ENCODE results near the gene DCUN1D2. TPM values are rescaled to one million over a fixed set of nuclear protein-coding genes. Genes with fewer than 3 reads are reported as not detected.
"Not testable (repeated sequence)": the region's sequence is repeated elsewhere in the genome, so short reads cannot be mapped to it uniquely, and the experiment has no call there.

DCUN1D2 gene
- total RNA-seq, 1 donor from 2014 or later, result 16.0 TPM

DNA sequence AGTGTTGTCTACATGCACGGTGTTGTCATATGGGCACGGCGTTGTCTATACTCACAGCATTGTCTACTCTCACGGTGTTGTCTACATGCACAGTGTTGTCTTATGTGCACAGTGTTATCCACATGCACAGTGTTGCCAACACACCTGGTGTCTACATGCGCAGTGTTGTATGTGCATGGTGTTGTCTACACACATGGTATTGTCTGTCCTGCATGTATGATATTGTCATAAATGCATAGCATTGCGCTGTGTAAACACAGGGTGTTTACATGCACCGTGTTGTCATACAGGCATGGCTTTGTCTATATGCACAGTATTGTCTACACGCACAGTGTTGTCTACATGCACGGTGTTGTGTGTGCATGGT is 44.0 kb downstream of the DCUN1D2 start:
- DNase-seq (ENCODE audit: low spot score), result no peak

DNA sequence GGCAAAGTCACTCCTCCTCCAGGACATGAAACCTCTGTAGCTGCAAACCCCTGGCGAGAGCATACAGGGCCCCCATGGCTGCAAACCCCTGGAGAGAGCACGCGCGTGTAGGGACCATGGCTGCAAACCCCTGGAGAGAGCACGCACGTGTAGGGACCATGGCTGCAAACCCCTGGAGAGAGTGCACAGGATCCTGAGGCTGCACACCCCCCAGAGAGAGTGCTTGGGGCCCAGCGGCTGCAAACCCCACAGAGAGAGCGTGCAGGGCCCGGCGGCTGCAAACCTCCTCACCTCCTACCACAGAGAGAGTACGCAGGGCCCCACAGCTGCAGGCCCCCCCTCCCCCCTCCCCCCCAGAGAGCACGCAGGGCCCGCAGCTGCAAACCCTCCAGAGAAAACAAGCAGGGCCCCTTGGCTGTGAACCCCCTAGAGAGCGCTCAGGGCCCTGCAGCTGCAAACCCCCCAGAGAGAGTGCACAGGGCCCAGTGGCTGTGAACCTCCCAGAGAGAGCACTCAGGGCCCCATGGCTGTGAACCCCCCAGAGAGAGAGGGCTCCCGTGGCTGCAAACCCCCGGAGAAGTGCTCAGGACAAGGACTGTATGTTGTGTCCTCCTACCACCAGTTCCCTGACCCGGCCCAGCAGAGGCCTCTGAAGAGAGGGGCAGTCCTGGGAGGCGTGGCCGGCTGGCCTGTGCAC is 44.6 kb downstream of the DCUN1D2 start:
- no peak for DNase-seq (ENCODE audit: low spot score)

DNA sequence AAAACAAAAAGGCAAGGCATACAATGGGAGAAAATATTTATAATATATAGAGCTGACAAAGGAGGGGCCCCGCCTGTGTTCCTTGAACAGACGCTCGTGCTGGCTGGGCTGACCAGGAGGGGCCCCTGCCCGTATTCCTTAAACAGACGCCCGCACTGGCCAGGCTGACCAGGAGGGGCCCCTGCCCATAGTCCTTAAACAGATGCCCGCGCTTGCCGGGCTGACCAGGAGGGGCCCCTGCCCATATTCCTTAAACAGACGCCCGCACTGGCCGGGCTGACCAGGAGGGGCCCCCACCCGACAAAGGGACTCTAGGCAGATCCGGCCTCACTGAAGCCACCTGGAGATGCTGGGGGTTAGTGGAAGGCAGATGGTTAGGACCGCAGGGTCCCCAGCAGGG is 46.5 kb downstream of the DCUN1D2 start:
- DNase-seq (ENCODE audit: low spot score), result no peak

DNA sequence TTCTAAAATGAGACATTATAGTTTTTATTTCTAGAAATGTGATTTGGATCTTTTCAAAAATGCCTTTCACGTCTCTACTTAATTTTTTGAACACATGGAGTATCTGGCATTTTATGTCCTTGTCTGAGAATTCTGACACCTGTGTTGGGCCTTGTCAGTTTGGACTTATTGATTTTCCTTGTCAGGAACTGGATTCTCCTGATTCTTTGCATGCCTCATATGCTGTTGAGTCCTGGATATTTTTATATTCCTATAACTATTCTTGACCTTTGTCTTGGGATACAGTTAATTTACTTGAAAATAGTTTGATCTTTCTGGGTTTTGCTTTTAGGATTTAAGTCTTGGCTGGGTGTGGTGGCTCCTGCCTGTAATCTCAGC is 47.5 kb downstream of the DCUN1D2 start:
- no peak for DNase-seq (ENCODE audit: low spot score)

DNA sequence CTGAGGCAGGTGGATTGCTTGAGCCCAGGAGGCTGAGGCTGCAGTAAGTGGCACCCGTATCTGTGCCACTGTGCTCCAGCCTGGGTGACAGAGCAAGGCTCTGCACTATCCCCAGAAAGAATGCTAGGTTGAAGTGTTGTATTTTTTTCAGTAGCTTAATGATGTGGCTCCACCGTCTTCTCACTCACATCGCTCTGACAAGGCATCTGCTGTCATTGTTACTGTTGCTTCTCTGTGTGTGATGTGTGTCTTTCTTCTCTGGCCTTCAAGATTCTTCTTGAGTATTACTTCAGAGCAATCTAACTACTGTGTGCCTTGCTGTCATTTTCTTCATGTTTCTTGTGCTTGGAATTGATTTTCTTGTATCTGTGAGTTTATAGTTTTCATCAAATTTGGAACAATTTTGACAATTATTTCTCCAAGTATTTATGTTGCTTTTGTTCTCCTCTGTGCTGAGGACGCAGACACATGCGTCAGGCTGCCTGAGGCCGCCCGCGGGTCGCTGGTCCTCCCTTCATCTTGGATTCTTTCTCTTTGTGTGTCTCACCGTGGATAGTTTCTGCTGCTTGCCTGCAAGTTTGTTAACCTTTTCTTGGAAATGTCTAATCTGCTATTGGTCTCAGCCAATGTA is 48.0 kb downstream of the DCUN1D2 start:
- DNase-seq (ENCODE audit: low spot score), result no peak

DNA sequence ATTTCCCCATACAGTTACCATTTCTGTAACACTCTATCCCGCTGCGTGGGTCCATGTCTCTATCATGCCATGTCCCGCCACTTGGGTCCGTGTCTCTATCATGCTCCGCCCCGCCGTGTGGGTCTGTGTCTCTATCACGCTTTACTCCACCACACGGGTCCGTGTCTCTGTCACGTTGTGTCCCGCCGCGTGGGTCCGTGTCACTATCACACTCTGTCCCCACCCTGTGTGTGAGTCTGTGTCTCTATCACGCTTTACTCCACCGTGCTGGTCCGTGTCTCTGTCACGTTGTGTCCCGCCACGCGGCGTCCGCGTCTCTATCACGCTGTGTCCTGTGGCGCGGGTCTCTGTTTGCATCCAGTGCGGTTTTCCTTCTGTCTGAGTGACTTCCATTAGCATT is 48.9 kb downstream of the DCUN1D2 start:
- DNase-seq (ENCODE audit: low spot score), result no peak

DNA sequence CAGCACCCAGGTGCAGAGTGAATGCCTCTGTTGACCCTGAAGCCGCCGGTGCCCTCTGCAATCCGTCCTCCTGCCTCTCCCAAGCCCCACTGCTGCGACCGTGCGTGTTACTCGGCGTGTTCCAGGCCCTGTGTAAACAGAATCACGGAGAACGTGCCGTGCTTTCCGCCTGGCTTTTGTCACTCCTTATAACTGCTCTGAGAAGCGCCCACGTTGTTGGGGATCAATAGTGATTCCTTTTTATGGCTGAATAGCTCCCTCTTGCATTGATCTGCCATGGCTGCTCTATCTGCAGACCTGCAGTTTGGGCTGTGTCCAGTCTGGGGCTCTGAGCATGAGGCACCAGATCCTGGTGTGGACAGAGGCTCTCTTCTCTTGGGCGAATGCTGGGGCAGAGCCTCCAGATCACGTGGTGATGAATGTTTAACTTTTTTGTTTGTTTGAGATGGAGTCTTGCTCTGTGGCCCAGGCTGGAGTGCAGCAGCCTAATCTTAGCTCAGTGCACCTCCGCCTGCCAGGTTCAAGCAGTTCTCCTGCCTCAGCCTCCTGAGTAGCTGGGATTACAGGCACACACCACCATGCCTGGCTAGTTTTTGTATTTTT is 53.0 kb downstream of the DCUN1D2 start:
- DNase-seq (ENCODE audit: low spot score), result no peak

DNA sequence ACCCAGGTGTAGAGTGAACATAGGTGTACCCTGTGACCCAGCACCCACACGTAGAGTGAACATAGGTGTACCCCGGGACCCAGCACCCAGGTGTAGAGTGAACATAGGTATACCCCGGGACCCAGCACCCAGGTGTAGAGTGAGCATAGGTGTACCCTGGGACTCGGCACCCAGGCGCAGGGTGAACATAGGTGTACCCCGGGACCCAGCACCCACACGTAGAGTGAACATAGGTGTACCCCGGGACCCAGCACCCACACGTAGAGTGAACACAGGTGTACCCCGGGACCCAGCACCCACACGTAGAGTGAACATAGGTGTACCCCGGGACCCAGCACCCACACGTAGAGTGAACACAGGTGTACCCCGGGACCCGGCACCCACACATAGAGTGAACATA is 53.6 kb downstream of the DCUN1D2 start:
- DNase-seq (ENCODE audit: low spot score), result not testable (repeated sequence)

DNA sequence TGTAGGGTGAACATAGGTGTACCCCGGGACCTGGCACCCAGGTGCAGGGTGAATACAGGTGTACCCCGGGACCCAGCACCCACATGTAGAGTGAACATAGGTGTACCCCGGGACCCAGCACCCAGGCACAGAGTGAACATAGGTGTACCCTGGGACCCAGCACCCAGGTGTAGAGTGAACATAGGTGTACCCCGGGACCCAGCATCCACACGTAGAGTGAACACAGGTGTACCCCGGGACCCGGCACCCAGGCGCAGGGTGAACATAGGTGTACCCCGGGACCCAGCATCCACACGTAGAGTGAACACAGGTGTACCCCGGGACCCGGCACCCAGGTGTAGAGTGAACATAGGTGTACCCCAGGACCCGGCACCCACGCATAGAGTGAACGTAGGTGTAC is 54.6 kb downstream of the DCUN1D2 start:
- not testable (repeated sequence) for DNase-seq (ENCODE audit: low spot score)

DNA sequence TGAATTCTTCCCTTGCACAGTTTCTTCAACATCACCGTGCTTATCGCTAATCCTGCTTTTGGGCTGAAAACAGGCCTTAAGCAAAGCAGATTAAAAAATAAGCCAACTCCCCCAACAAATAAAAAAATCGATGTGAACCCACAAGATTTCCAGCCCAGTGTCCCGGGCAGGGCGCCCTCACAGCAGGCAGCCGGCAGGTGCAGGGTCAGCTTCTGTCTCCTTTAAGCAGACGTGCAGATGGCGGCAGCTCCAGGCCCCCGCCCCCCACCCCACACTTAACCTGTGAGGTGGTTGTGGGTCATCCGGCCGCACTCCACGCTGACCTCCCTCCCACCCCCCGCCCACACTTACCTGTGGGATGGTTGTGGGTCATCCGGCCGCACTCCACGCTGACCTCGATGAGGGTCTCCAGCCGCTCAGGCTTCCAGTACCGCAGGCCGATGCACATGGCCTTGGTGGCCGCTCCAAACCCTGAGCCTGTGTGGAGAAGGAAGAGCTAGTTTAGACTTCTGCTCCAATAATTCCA is 57.1 kb downstream of the DCUN1D2 start:
- no peak for DNase-seq (ENCODE audit: low spot score)

DNA sequence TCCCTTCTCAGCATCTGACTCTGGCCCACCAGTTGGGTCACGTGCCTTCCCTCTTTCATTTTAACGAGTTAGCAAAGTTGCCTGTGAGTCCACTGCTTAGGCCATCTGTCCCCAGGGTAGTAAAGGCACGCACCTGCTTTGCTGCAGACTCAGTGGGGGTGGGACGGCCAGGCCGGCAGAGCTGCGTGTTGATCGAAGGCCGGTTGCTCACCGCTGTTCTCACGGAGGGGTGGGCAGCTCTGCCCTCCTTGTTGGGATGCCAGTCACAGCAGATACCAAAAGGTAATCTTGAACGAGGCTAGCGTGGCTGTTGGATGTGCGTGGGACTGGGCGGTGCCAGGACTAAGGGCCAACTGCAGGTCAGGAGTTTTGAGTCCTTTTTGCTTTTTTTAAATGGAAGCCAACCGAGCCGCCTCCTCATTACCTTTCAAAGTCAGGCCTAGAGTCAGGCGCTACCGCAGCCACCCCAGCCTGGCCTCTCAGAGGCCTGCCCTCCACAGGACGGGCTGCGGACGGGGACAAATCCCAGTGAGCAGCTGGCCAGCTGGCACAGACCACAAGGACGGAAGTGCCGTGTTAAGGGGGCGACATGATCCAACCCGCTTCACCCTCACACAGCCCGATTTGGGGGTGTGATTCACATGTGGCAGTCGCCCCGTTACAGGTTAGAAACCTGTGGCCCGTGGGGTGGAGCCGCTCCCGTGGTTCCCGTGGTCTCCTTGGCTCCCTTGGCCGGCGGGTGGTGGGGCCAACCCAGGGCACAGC is 57.8 kb downstream of the DCUN1D2 start:
- no peak for DNase-seq (ENCODE audit: low spot score)

DNA sequence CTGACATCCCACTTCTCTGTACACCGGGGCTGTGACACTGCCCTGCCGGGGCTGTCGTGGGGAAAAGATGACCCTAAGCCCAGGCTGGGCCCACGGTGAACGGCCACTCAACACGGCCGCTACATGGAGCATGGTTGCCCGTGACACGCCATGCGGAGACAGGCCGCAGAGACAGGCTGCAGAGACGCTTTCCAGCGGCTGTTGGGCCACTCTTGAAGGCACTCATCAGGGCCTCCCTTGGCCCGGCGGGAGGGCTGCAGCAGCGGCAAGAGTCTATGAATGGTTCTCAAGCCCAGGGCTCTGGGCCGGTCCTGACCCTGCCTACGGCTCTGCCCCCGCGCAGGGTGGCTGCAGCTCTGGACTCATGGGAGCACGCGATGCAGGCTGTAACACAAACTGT is 59.3 kb downstream of the DCUN1D2 start:
- DNase-seq (ENCODE audit: low spot score), result no peak

DNA sequence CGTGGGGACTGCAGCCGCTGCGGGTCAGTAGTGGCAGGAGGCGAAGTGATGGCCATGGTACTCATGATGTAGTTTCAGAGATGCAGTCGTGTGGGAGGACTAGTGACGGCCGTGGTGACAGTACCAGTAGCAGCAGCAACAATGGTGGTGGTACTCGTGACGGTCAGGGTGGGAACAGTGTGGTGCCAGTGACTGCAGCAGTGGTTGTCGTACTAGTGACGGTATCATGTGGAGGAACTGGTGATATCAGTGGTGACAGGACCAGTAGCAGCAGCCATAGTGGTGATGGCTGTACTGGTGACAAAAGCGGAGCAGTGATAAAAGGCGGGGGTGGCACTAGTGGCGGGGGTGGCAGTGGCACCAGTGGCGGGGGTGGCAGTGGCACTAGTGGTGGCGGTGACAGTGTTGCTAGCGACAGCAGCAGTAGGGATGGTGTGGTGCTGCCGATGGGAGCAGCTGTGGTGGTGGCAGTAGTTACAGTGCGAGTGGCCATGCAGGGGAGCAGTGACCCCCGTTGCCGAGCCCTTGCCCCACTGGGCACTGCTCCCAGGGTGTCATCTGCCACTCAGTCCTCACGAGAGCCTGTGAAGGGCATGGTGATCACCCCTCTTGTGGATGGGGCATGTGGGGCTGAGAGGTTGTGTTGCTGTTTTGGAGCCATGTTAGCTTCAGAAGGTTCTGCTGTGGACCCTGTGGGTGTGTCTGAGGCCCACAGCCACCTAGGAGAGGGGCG is 60.0 kb downstream of the DCUN1D2 start:
- no peak for DNase-seq (ENCODE audit: low spot score)

DNA sequence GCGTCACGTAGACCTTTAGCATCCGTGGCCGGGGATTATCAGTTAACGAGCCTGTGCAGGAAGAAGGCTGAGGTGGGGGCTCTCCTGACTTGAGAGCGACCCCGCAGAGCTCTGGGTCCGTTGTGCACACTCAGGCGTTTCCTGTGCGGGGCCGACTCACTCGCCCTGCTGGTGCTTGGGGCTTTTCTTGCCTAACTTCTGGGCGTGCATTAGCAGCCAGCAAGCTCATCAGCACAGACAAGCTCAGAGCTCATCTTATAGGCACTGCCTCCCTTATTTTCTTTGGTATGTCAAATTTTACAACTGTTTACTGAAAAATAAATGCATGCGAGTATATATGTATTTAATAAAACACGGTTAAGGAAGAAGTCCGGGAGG is 60.9 kb downstream of the DCUN1D2 start:
- DNase-seq (ENCODE audit: low spot score), result no peak

DNA sequence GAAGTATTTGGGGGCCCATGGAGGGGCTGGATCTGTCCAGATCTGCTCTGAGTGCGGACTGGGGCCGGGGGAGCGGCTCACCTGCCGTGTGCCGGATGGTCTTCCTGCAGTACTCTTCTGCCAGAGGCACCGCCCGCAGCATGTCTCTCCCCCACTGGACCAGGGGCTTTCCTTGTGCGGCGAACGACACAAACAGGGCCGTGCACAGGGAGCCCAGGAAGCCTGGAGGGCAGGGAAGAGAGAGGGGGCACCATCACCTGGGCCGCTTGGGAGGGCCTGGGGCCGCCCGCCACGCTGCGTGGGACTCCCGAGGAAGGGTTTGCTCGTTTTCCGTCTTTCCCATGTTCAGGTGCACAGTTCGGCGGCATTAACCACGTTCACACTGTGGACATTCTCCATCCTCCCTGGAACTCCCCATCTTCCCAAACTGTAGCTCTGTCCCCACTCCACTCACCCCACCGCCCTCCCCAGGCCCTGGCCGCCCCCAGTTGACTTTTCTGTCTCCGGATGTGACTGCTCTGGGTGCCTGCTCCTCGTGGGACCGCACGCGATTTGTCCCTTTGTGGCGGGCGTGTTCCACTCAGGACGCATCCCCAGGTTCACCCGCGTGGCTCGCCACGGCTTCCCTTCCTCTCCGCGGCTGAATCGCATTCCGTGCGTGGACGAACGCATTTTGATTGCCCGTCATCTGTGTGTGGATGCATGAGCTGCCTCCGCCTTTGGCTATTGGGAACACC is 61.5 kb downstream of the DCUN1D2 start:
- DNase-seq (ENCODE audit: low spot score), result no peak

DNA sequence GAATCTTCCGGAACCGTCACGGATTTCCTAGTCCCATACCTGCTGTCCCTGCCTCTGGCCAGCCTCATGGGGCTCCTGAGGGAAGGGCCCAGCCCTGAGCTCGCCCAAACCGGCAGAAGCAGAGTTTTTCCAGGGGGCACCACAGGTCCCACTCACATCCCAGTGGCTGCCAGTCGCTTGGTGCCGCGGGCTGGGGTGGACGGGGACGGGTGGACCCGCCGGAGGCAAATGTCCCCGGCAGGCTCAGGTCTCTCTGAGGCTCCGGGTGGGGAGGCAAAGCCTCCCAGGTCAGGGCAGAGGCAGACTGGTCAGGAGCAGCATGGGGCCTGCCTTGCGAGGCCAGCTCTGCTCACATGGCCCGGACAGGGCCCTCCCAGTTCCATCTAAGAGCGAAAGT is 62.0 kb downstream of the DCUN1D2 start:
- no peak for DNase-seq (ENCODE audit: low spot score)

DNA sequence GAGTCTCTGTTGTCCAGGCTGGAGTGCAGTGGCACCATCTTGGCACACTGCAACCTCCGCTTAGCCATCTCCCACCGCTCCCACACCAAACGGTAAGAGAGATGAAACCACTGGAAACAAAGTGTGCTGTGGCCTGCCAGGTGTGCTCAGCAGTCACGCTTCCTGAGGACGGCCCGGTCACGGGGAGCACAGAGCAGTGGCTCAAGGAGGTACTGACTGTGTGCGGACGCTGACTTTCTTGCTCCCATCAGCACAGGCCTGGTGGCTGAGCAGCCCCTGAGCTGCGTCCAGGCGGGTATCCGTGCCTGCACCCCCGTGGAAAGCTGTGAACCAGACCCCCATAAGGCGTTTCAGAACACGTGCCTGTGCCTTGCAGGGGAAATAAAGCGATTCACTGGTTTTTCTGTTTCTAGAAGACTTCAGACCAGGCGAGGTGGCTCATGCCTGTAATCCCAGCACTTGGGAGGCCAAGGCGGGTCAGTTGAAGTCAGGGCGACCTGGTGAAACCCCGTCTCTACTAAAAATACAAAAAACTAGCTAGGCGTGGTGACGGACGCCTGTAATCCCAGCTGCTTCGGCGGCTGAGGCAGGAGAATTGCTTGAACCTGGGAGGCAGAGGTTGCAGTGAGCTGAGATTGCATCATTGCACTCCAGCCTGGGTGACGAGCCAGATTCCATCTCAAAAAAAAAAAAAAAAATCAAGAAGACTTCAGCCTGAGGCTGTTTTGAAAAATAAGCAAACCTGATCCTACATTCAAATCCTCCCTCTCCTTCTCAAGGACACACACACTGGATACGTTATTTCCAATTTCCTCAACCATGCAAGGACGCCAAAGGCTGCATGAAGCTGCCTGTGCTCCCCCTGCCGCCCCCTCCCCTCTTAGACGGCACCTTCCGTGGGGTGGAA is 62.7 kb downstream of the DCUN1D2 start:
- no peak for DNase-seq (ENCODE audit: low spot score)

DNA sequence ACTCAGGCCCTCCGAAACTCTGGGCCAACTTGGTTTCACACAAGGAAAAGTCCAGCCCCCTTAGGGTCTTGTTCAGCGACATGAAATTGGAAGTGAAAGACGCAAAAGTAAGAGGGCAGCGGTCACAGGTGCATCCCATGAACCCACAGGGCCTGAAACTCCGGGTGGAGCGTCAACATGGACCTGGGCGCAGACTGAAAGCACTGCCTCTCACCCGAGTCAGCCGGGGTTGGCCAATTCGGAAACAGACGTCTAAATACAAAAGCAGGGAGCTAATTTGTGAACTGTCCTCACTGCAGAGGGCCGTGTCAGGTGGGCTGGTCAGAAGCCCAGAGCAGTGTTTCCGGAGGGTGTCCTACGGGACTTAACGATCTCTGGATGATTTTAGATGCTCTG is 63.9 kb downstream of the DCUN1D2 start:
- DNase-seq (ENCODE audit: low spot score), result no peak

DNA sequence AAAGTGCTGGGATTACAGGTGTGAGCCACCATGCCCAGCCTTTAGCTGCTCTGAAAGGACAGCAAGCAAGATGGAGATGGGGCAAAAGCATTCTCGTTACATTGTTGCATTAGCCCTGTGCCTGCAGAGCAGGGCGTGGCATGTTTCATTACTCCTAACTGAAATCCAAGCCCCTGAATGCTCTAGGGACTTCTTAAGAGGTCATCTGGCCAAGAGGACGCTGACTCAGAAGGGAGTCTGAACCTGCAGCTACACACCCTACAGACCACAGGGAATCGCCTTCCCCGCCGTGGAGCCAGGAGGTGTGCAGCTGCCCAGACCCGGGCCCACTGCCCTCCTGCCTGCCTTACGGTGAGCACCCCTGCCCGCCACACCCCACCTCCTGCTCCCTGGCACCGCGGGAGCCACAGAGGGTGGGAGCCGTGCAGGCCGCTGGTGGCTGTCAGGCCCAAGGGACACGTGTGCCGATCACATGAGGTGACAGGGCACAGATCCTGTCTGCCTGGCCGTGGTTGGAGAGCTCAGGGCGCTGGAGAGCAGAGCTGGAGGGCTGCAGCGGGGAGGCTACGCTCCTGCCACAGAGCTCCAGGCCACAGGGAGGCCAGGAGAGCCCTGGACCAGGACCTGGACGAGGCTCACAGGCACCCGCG is 64.4 kb downstream of the DCUN1D2 start:
- DNase-seq (ENCODE audit: low spot score), result no peak

All from mucosa of gallbladder (tissue), 1 donor.